OCI-LY7 (cell line): Measurements from ENCODE around the gene DOP1A. TPM values are rescaled to one million over a fixed set of nuclear protein-coding genes. Genes with fewer than 3 reads are reported as not detected.

ENCODE experiments used
- Bru-seq: library from RNA; stranded (reverse); fragments of 400-500 nt; gene quantifications from one replicate; lab custom pipeline; 2021; lab: Mats Ljungman, UMichigan
- BruChase-seq, 2 experiments: library from RNA; stranded (reverse); fragments of 400-500 nt; gene quantifications; one replicate each; lab custom pipeline; 2021; lab: Mats Ljungman, UMichigan
- BruUV-seq: library from RNA; stranded (reverse); fragments of 400-500 nt; replicated peaks from 2 replicates; lab custom pipeline; 2021; lab: Mats Ljungman, UMichigan
- CTCF ChIA-PET: fragments of 300-600 bp; sonication (Branson Sonifier 250); formaldehyde crosslinking; loops from one replicate; lab custom pipeline; 2022; ENCODE audit warnings: antibody characterized with exemption; ENCODE audit not compliant: unreplicated experiment; lab: Charles Lee
- POLR2A ChIA-PET: fragments of 300-600 bp; sonication (Branson Sonifier 250); formaldehyde crosslinking; loops from one replicate; lab custom pipeline; 2022; ENCODE audit warnings: antibody characterized with exemption; lab: Charles Lee
- DNase-seq: peaks from one replicate; pipeline ENCODE4 v3.0.0-alpha.2; 2015; ENCODE audit warnings: low spot score
- H2AFZ ChIP-seq: fragments of 200-600 bp; sonication (generic), shearing (Covaris generic); 2 replicates; pipeline ENCODE4 v1.6.1; 2014; ENCODE audit warnings: mild to moderate bottlenecking, antibody characterized with exemption, low read length, moderate library complexity
- H3K27ac ChIP-seq: fragments of 200-600 bp; sonication (generic); 2 replicates; pipeline ENCODE4 v1.5.1; 2014; ENCODE audit warnings: mixed run types, low read depth, mild to moderate bottlenecking, moderate library complexity, low read length, inconsistent platforms; ENCODE audit not compliant: poor library complexity, severe bottlenecking
- H3K36me3 ChIP-seq: fragments of 200-600 bp; sonication (generic); 2 replicates; pipeline ENCODE4 v1.6.1; 2014; ENCODE audit warnings: mild to moderate bottlenecking, antibody characterized with exemption, low read length, moderate library complexity, mixed read lengths; ENCODE audit not compliant: insufficient read depth
- H3K4me1 ChIP-seq: fragments of 200-600 bp; sonication (generic); 2 replicates; pipeline ENCODE4 v1.5.1; 2014; ENCODE audit warnings: mild to moderate bottlenecking, low read length; ENCODE audit not compliant: insufficient read depth, poor library complexity, severe bottlenecking
- H3K4me2 ChIP-seq: fragments of 200-600 bp; sonication (generic); 2 replicates; pipeline ENCODE4 v1.6.1; 2014; ENCODE audit warnings: mild to moderate bottlenecking, low read length
- H3K4me3 ChIP-seq: fragments of 200-600 bp; sonication (generic); 2 replicates; pipeline ENCODE4 v1.5.1; 2014; ENCODE audit warnings: mild to moderate bottlenecking, low read depth, low read length; ENCODE audit not compliant: poor library complexity, severe bottlenecking
- H3K79me2 ChIP-seq: fragments of 200-600 bp; sonication (generic); 2 replicates; pipeline ENCODE4 v1.6.1; 2016; ENCODE audit warnings: low read depth, mild to moderate bottlenecking, low read length, moderate library complexity, mixed read lengths; ENCODE audit not compliant: insufficient read depth
- H3K9me2 ChIP-seq: fragments of 200-600 bp; sonication (generic); 2 replicates; pipeline ENCODE4 v1.6.1; 2016; ENCODE audit warnings: mild to moderate bottlenecking, low read length, mixed read lengths; ENCODE audit not compliant: insufficient read depth
- H3K9me3 ChIP-seq: fragments of 200-600 bp; sonication (generic); 2 replicates; pipeline ENCODE4 v1.6.1; 2014; ENCODE audit warnings: mild to moderate bottlenecking, mixed run types, low read length, mixed read lengths
- H4K20me1 ChIP-seq: fragments of 200-600 bp; sonication (generic); 2 replicates; pipeline ENCODE4 v1.6.1; 2014; ENCODE audit warnings: mild to moderate bottlenecking, antibody characterized with exemption, low read length, moderate library complexity, mixed read lengths; ENCODE audit not compliant: insufficient read depth
- CTCF ChIP-seq: fragments of 200-600 bp; sonication (generic); conservative IDR thresholded peaks from 2 replicates; pipeline ENCODE4 v1.5.1; 2014; ENCODE audit warnings: mild to moderate bottlenecking, antibody characterized with exemption, low read length, moderate library complexity, mixed read lengths
- EZH2phosphoT487 ChIP-seq: fragments of 200-600 bp; sonication (generic); IDR thresholded peaks from 2 replicates; pipeline ENCODE4 v1.6.1; 2018; ENCODE audit warnings: low read depth, borderline replicate concordance, mild to moderate bottlenecking, mixed run types, antibody characterized with exemption, low read length, moderate library complexity, mixed read lengths
- intact Hi-C: fragments of 100-400 bp; cut with micrococcal nuclease; formaldehyde crosslinking; loops from one replicate; pipeline ENCODE4 v1.10.0; 2022; ENCODE audit not compliant: unreplicated experiment
- long read RNA-seq: library from polyadenylated mRNA; stranded (forward); transcript quantifications from one replicate; pipeline ENCODE4 v2.0.0, GENCODE V29; 2022
- total RNA-seq, 2 experiments: library from RNA; depleted of rRNA in 1 of 2; stranded (reverse); fragments of >200 nt in 1 of 2; shearing (Covaris generic) in 1 of 2; gene quantifications; 2 replicates each; pipeline ENCODE4 v1.2.3, GENCODE V29; 2014 to 2022

Gene DOP1A, protein sequence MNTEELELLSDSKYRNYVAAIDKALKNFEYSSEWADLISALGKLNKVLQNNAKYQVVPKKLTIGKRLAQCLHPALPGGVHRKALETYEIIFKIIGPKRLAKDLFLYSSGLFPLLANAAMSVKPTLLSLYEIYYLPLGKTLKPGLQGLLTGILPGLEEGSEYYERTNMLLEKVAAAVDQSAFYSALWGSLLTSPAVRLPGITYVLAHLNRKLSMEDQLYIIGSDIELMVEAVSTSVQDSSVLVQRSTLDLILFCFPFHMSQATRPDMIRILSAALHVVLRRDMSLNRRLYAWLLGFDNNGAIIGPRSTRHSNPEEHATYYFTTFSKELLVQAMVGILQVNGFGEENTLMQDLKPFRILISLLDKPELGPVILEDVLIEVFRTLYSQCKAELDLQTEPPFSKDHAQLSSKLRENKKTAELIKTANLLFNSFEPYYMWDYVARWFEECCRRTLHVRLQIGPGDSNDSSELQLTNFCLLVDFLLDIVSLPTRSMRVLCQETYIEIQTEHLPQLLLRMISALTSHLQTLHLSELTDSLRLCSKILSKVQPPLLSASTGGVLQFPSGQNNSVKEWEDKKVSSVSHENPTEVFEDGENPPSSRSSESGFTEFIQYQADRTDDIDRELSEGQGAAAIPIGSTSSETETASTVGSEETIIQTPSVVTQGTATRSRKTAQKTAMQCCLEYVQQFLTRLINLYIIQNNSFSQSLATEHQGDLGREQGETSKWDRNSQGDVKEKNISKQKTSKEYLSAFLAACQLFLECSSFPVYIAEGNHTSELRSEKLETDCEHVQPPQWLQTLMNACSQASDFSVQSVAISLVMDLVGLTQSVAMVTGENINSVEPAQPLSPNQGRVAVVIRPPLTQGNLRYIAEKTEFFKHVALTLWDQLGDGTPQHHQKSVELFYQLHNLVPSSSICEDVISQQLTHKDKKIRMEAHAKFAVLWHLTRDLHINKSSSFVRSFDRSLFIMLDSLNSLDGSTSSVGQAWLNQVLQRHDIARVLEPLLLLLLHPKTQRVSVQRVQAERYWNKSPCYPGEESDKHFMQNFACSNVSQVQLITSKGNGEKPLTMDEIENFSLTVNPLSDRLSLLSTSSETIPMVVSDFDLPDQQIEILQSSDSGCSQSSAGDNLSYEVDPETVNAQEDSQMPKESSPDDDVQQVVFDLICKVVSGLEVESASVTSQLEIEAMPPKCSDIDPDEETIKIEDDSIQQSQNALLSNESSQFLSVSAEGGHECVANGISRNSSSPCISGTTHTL (N-terminal part only)
- 21.4 and 25.6 TPM in 2 replicates for total RNA-seq (2014; rRNA removed; shearing (Covaris generic))
- 24.4 and 25.2 TPM in 2 replicates for total RNA-seq (2022)
- percentile 79 among the genes with signal in this experiment for Bru-seq, nascent RNA
- BruChase-seq, experiment 1, labeled RNA remaining after a 6-hour chase, result percentile 69 among the genes with signal in this experiment
- BruChase-seq, experiment 2, labeled RNA remaining after a 2-hour chase, result percentile 76 among the genes with signal in this experiment
- long read RNA-seq, partial matches to known transcripts, result 4 of 8 reads
- long read RNA-seq, other reads (novel, unspliced or antisense), result 4 of 8 reads

- Histone ChIP-seq H3K79me2 (peaks cover 58% of the 10 kb centered on the region), H3K36me3 (no peaks in the 10 kb centered on the region), H3K9me2 (no peaks in the 10 kb centered on the region), H3K4me2 (peak within 1 kb of the TSS; percentile 98), H2AFZ (peak within 1 kb of the TSS; percentile 71), H3K4me3 (peak within 1 kb of the TSS; percentile 88), H4K20me1 (no peaks in the 10 kb centered on the region), H3K27ac (peak within 1 kb of the TSS; percentile 79), H3K4me1 (peaks cover 58% of the 10 kb centered on the region), H3K9me3 (no peaks in the 10 kb centered on the region)
- ChIA-PET POLR2A (interaction anchor here (0.6 to 4.7 kb wide), 19 partner anchors 10 to 1379 kb away, joined by 3 to 32 read pairs (median 4); partner anchors contain the start of genes IBTK, PGM3 and RWDD2A), CTCF (interaction anchor here (0.6 to 1.5 kb wide), 4 partner anchors 11 to 445 kb away, joined by 3 to 15 read pairs (median 5); partner anchors contain the start of gene PRSS35)
- intact Hi-C loops, result loop anchor here (1.0 to 5.0 kb wide), 6 partner anchors 126 to 1159 kb away; partner anchors contain the start of genes CEP162, IBTK, PGM3 and RWDD2A
- DNase-seq, result peak; percentile 97
- no peak for TF ChIP-seq EZH2phosphoT487
- peak; percentile 95 for TF ChIP-seq CTCF
- BruUV-seq, result no TSS peak
Measured at GRCh38 chr6:83067448-83068439, at the start of gene DOP1A. TSS of gene DOP1A (plus strand) at chr6:83067671. CDS start at chr6:83096978, 29,307 bp downstream.

DNA sequence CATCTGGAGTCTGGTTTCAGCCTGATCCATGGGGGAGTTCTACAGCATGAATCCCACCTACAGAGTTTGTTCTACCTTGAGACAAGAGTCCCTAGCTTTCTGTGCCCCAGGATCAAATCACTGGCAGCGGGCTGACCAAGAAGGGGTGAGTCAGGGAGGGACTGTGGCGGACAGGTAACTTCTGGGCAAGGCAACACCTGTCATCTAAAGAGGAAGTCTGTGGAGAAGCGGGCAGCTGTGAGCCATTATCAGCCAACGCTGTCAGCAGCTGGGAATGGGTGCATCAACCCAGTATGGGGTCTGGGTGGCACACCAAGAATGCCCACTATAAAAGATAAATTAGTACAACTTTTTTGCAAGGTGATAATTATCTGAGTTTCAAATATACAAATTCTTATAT lies 47.7 kb upstream of the DOP1A start:
- intact Hi-C loops, result no loop called here
- H4K20me1 ChIP-seq, result no peaks in the 10 kb centered on the region
- no peak for DNase-seq
- no peaks in the 10 kb centered on the region for H3K9me3 ChIP-seq
- H3K79me2 ChIP-seq, result no peaks in the 10 kb centered on the region
- no peaks in the 10 kb centered on the region for H3K4me1 ChIP-seq
- TF ChIP-seq CTCF (no peak), EZH2phosphoT487 (no peak)
- CTCF ChIA-PET, result no interaction called here
- H3K4me3 ChIP-seq, result no peak overlapping the region
- H3K9me2 ChIP-seq, result no peaks in the 10 kb centered on the region
- POLR2A ChIA-PET, result interaction anchor here (0.6 kb wide), 1 partner anchor 16 kb away, joined by 3 read pairs; no protein-coding TSS in a partner anchor
- H3K4me2 ChIP-seq, result no peak overlapping the region
- H3K36me3 ChIP-seq, result peaks cover 35% of the 10 kb centered on the region
- H2AFZ ChIP-seq, result no peak overlapping the region
- no TSS peak for BruUV-seq
- H3K27ac ChIP-seq, result no peak overlapping the region
